ENCODE measurements around the gene USP34. TPM values are rescaled to one million over a fixed set of nuclear protein-coding genes. Genes with fewer than 3 reads are reported as not detected.

USP34 gene
- total and polyA plus RNA-seq, 4 donors = 13.4 to 82.7 (median 51.1) TPM

DNA sequence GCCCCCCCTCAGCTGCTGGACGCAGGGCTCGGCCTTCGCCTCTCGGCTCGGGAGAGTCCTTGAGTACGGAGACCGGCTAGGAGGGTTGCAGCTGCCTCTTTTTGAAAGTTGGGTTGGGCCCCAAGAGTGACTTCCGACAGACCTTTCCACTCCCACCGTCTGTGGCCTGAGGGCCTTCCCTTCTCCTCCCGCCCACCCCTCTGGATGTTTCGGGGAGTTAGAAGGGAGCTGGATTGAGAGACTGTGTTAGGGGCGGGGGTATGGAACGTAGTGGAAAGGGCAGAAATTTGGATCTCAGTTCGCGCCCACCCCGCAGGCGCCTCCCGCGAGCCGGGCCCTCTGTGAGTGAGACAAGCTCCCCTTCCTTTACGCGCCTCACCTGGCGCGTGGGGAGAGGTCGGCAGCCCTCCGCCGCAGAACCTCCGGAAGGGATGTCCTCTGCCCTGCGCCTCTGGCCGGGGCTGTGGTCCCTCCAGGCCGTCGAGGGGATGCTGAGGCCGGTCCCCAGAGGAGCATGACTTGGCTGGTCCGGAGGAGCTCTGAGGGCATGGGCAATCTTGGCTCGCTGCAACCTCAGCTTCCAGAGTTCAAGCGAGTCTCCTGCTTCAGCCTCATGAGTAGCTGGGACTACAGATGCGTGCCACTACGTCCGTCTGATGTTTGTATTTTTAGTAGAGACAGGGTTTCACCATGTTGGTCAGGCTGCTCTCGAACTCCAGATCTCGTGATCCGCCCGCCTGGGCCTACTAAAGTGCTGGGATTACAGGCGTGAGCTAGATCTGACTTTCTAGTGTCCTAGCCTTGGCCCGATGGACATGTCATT, 292.9 kb downstream of the USP34 start:
- 20% methylated on average over 45 of the region's 45 CpGs for WGBS
- Histone ChIP-seq H3K9ac (ENCODE audit: low read depth in 1 of 2, low read length in 2 of 2) (peak overlapping the region; percentile 61 to 82), H3K4me3 (ENCODE audit: low read depth in 1 of 3, low read length in 3 of 3) (peak overlapping the region; percentile 55 to 79 (median 59)), H3K27ac (ENCODE audit: low read depth in 1 of 2, low read length in 2 of 2) (peak overlapping the region; percentile 94 to 98), H3K4me1 (ENCODE audit: control insufficient read depth in 4 of 4, insufficient read depth in 4 of 4, low read length in 3 of 4) (peaks cover 3 to 39% (median 21%) of the 10 kb centered on the region in 4 donors), H3K27me3 (ENCODE audit: control insufficient read depth in 4 of 4, insufficient read depth in 4 of 4, low read length in 3 of 4) (no peaks in the 10 kb centered on the region), H3K9me3 (ENCODE audit: control insufficient read depth in 4 of 4, low read length in 3 of 4) (no peaks in the 10 kb centered on the region), H3K36me3 (ENCODE audit: control insufficient read depth in 4 of 4, insufficient read depth in 3 of 4, low read depth in 1 of 4, low read length in 3 of 4) (peaks cover 2 to 32% (median 17%) of the 10 kb centered on the region in 4 donors)
- DNase-seq (ENCODE audit: low spot score) = no peak
- TF ChIP-seq, protein P1, sequence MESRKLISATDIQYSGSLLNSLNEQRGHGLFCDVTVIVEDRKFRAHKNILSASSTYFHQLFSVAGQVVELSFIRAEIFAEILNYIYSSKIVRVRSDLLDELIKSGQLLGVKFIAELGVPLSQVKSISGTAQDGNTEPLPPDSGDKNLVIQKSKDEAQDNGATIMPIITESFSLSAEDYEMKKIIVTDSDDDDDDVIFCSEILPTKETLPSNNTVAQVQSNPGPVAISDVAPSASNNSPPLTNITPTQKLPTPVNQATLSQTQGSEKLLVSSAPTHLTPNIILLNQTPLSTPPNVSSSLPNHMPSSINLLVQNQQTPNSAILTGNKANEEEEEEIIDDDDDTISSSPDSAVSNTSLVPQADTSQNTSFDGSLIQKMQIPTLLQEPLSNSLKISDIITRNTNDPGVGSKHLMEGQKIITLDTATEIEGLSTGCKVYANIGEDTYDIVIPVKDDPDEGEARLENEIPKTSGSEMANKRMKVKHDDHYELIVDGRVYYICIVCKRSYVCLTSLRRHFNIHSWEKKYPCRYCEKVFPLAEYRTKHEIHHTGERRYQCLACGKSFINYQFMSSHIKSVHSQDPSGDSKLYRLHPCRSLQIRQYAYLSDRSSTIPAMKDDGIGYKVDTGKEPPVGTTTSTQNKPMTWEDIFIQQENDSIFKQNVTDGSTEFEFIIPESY (IDR thresholded peaks at IDR 0.05) = no peak
- TF ChIP-seq HNF4G (IDR thresholded peaks at IDR 0.05) = no peak
- no peak for TF ChIP-seq SP1 (IDR thresholded peaks at IDR 0.05)
- TF ChIP-seq RXRA (IDR thresholded peaks at IDR 0.05) = no peak
- TF ChIP-seq FOXA2 (IDR thresholded peaks at IDR 0.05) = no peak
- no peak for TF ChIP-seq RAD21 (IDR thresholded peaks at IDR 0.05)
- TF ChIP-seq, protein P2, sequence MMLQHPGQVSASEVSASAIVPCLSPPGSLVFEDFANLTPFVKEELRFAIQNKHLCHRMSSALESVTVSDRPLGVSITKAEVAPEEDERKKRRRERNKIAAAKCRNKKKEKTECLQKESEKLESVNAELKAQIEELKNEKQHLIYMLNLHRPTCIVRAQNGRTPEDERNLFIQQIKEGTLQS (IDR thresholded peaks at IDR 0.05) = no peak
- TF ChIP-seq REST (IDR thresholded peaks at IDR 0.05) = no peak
- TF ChIP-seq YY1 (IDR thresholded peaks at IDR 0.05) = no peak
- no peak for TF ChIP-seq HNF4A (conservative IDR thresholded peaks at IDR 0.05)
- TF ChIP-seq FOXA1 (IDR thresholded peaks at IDR 0.05) = no peak
- no peak for TF ChIP-seq EGR1 (IDR thresholded peaks at IDR 0.05; ENCODE audit: low read depth in 2 of 2)
- TF ChIP-seq, protein P3, sequence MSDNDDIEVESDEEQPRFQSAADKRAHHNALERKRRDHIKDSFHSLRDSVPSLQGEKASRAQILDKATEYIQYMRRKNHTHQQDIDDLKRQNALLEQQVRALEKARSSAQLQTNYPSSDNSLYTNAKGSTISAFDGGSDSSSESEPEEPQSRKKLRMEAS (IDR thresholded peaks at IDR 0.05) = no peak
- TF ChIP-seq GABPA (IDR thresholded peaks at IDR 0.05 in 1 of 2, conservative IDR thresholded peaks at IDR 0.05 in 1 of 2) = no peak
- TF ChIP-seq, protein P4, sequence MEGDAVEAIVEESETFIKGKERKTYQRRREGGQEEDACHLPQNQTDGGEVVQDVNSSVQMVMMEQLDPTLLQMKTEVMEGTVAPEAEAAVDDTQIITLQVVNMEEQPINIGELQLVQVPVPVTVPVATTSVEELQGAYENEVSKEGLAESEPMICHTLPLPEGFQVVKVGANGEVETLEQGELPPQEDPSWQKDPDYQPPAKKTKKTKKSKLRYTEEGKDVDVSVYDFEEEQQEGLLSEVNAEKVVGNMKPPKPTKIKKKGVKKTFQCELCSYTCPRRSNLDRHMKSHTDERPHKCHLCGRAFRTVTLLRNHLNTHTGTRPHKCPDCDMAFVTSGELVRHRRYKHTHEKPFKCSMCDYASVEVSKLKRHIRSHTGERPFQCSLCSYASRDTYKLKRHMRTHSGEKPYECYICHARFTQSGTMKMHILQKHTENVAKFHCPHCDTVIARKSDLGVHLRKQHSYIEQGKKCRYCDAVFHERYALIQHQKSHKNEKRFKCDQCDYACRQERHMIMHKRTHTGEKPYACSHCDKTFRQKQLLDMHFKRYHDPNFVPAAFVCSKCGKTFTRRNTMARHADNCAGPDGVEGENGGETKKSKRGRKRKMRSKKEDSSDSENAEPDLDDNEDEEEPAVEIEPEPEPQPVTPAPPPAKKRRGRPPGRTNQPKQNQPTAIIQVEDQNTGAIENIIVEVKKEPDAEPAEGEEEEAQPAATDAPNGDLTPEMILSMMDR (IDR thresholded peaks at IDR 0.05; ENCODE audit: low read depth, low read length, missing input control) = no peak
- TF ChIP-seq TAF1 (conservative IDR thresholded peaks at IDR 0.05) = no peak
- no peak for TF ChIP-seq JUND (IDR thresholded peaks at IDR 0.05)
- TF ChIP-seq NR2F2 (IDR thresholded peaks at IDR 0.05) = no peak

All from liver (tissue), 9 donors.